Ammon's horn (tissue), 1 donor: ENCODE data around the gene ZNF557.
A peak's percentile ranks its signal among the peaks of the same experiment; 100 is the strongest.
"Not testable (repeated sequence)": the region's sequence is repeated elsewhere in the genome, so short reads cannot be mapped to it uniquely, and the experiment has no call there.

Experiments
- DNase-seq: peaks from one replicate; pipeline ENCODE4 v3.0.0-alpha.2; 2016; ENCODE audit warnings: low spot score

The ZNF557 gene

GRCh38 chr19:7069042-7069903, at the start of gene ZNF557:
ZNF557 (plus strand) TSS chr19:7069703; CDS start chr19:7075075, 5,372 bp downstream.
- DNase-seq = peak; percentile 99

- DNase-seq = not testable (repeated sequence)
Observed at GRCh38 chr19:7021331-7021730, 48.2 kb upstream of the ZNF557 start, which contains the start of gene MBD3L2B. MBD3L2B (minus strand) TSS chr19:7021431; CDS start chr19:7021397, 34 bp downstream.

- DNase-seq = not testable (repeated sequence)
Observed at GRCh38 chr19:7028790-7029189, 40.7 kb upstream of the ZNF557 start.

GRCh38 chr19:7030278-7030677, 39.2 kb upstream of the ZNF557 start, which contains the start of gene MBD3L5:
MBD3L5 (plus strand) TSS chr19:7030578; CDS start chr19:7030612, 34 bp downstream.
- DNase-seq = not testable (repeated sequence)

- DNase-seq = not testable (repeated sequence)
Observed at GRCh38 chr19:7040079-7040478, 29.4 kb upstream of the ZNF557 start, which contains the start of gene MBD3L4. MBD3L4 (minus strand) TSS chr19:7040179; CDS start chr19:7040144, 35 bp downstream.

- not testable (repeated sequence) for DNase-seq
Observed at GRCh38 chr19:7041563-7041962, 27.9 kb upstream of the ZNF557 start.

GRCh38 chr19:7049021-7049420, 20.5 kb upstream of the ZNF557 start, which contains the start of gene MBD3L2:
MBD3L2 (plus strand) TSS chr19:7049321; CDS start chr19:7049374, 53 bp downstream.
- DNase-seq = not testable (repeated sequence)

- DNase-seq = not testable (repeated sequence)
Observed at GRCh38 chr19:7051421-7051820, 18.1 kb upstream of the ZNF557 start.

- not testable (repeated sequence) for DNase-seq
Observed at GRCh38 chr19:7052896-7053295, 16.6 kb upstream of the ZNF557 start.

- not testable (repeated sequence) for DNase-seq
Observed at GRCh38 chr19:7054635-7055368, 14.7 kb upstream of the ZNF557 start.

GRCh38 chr19:7055679-7056078, 13.8 kb upstream of the ZNF557 start:
- DNase-seq = not testable (repeated sequence)

- not testable (repeated sequence) for DNase-seq
Observed at GRCh38 chr19:7056371-7056770, 13.1 kb upstream of the ZNF557 start.

- not testable (repeated sequence) for DNase-seq
Observed at GRCh38 chr19:7058576-7058975, 10.9 kb upstream of the ZNF557 start, which contains the start of gene MBD3L3. MBD3L3 (minus strand) TSS chr19:7058676; CDS start chr19:7058605, 71 bp downstream.

GRCh38 chr19:7059977-7060376, 9.5 kb upstream of the ZNF557 start:
- not testable (repeated sequence) for DNase-seq

GRCh38 chr19:7063339-7063738, 6.2 kb upstream of the ZNF557 start:
- DNase-seq = no peak

GRCh38 chr19:7063764-7064418, 5.6 kb upstream of the ZNF557 start:
- DNase-seq = no peak

- DNase-seq = not testable (repeated sequence)
Observed at GRCh38 chr19:7067122-7067521, 2.4 kb upstream of the ZNF557 start.

- no peak for DNase-seq
Observed at GRCh38 chr19:7067716-7068115, 1.8 kb upstream of the ZNF557 start.

GRCh38 chr19:7068599-7068998, 904 bp upstream of the ZNF557 start:
- DNase-seq = no peak

GRCh38 chr19:7069904-7070226, 362 bp downstream of the ZNF557 start:
- DNase-seq = peak; percentile 8

GRCh38 chr19:7072541-7072940, 3.0 kb downstream of the ZNF557 start:
- DNase-seq = no peak
